HepG2 (cell line): ENCODE measurements around the gene UCK2. TPM values are rescaled to one million over a fixed set of nuclear protein-coding genes. Genes with fewer than 3 reads are reported as not detected.

Source experiments
- ARHGAP35 ChIP-seq: sonication (generic); formaldehyde crosslinking; IDR thresholded peaks from 2 replicates; pipeline ENCODE4 v1.9.0; 2022; ENCODE audit warnings: mild to moderate bottlenecking, inconsistent platforms, moderate library complexity, missing genetic modification reagents, borderline replicate concordance
- CREM ChIP-seq, 2 experiments: sonication (generic) in 1 of 2; formaldehyde crosslinking in 1 of 2; IDR thresholded peaks; 2 replicates each; pipeline versions ENCODE4 v1.4.0 to v1.6.1; 2016 to 2020; ENCODE audit warnings: antibody characterized with exemption in 1 of 2, mild to moderate bottlenecking in 1 of 2, missing genetic modification reagents in 1 of 2
- FIP1L1 ChIP-seq: fragments of 200-400 bp; formaldehyde crosslinking; IDR thresholded peaks from 2 replicates; pipeline ENCODE4 v1.6.1; 2018; ENCODE audit warnings: low read depth, mild to moderate bottlenecking, low read length, moderate library complexity, borderline replicate concordance; ENCODE audit not compliant: insufficient read depth
- HINFP ChIP-seq: sonication (generic); formaldehyde crosslinking; IDR thresholded peaks from 2 replicates; pipeline ENCODE4 v1.4.0; 2020; ENCODE audit warnings: low read depth, mild to moderate bottlenecking, missing genetic modification reagents
- HMGXB3 ChIP-seq: sonication (generic); formaldehyde crosslinking; IDR thresholded peaks from 2 replicates; pipeline ENCODE4 v1.4.0; 2020; ENCODE audit warnings: missing genetic modification reagents, borderline replicate concordance
- IRX3 ChIP-seq: sonication (generic); formaldehyde crosslinking; IDR thresholded peaks from 2 replicates; pipeline ENCODE4 v1.8.1; 2023; ENCODE audit warnings: mild to moderate bottlenecking, low read depth, missing genetic modification reagents, borderline replicate concordance
- KDM1A ChIP-seq: IDR thresholded peaks from 2 replicates; pipeline ENCODE4 v1.6.1; 2016; ENCODE audit warnings: missing compliant biosample characterization
- PHF20 ChIP-seq: sonication (generic); formaldehyde crosslinking; IDR thresholded peaks from 2 replicates; pipeline ENCODE4 v1.5.0; 2020; ENCODE audit warnings: mild to moderate bottlenecking, missing genetic modification reagents
- U2AF1 ChIP-seq: fragments of 200-400 bp; formaldehyde crosslinking; optimal IDR thresholded peaks from 2 replicates; pipeline ENCODE3; 2017; ENCODE audit warnings: mild to moderate bottlenecking, low read depth, low read length
- UBTF ChIP-seq: sonication (generic); formaldehyde crosslinking; IDR thresholded peaks from 2 replicates; pipeline ENCODE4 v1.4.0; 2020; ENCODE audit warnings: mild to moderate bottlenecking, missing genetic modification reagents
- ZNF12 ChIP-seq: sonication (generic); formaldehyde crosslinking; IDR thresholded peaks from 2 replicates; pipeline ENCODE4 v1.5.0; 2020; ENCODE audit warnings: missing genetic modification reagents
- ZNF142 ChIP-seq: sonication (generic); formaldehyde crosslinking; IDR thresholded peaks from 2 replicates; pipeline ENCODE4 v1.4.0; 2020; ENCODE audit warnings: missing genetic modification reagents
- ZNF703 ChIP-seq: sonication (generic); formaldehyde crosslinking; IDR thresholded peaks from 2 replicates; pipeline ENCODE4 v1.5.1; 2020; ENCODE audit warnings: missing genetic modification reagents, mild to moderate bottlenecking, moderate library complexity, borderline replicate concordance
- polyA plus RNA-seq, 8 experiments: library from polyadenylated mRNA; depleted of rRNA in 3 of 8; stranded (reverse) in 7 of 8; unstranded in 1 of 8; fragments of >200 nt; fragmentation: Illumina TruSeq in 4 of 8; extraction: Trizol in 4 of 8; gene quantifications; 2 replicates each; pipeline versions ENCODE4 v1.2.1 to v1.2.3, GENCODE V29; 2011 to 2016; ENCODE audit warnings: low read depth in 4 of 8, missing spikeins in 1 of 8, mixed read lengths in 1 of 8; ENCODE audit not compliant: insufficient read depth in 1 of 8
- total RNA-seq, 5 experiments: library from RNA; depleted of rRNA; stranded (reverse); fragments of >200 nt; fragmentation: Illumina TruSeq; extraction: Trizol; gene quantifications; 2 replicates each; pipeline ENCODE4 v1.2.3, GENCODE V29; 2016; ENCODE audit warnings: low read depth in 1 of 5

The UCK2 gene
- total and polyA plus RNA-seq, 2 of the 13 experiments (the other 11 are each of a cell fraction or from before 2014, with no cell fraction given): 64.3 to 78.0 TPM

- TF ChIP-seq U2AF1 (no peak), ZNF703 (CRISPR knock-in tag) (no peak), ARHGAP35 (CRISPR knock-in tag) (no peak), ZNF12 (no peak), KDM1A (CRISPR knock-in tag) (peak; percentile 54; the same call in 1 of the 2 replicates), ZNF142 (CRISPR knock-in tag) (no peak), CREM (IDR thresholded peaks at IDR 0.05) (peak; percentile 36; the same call in 1 of the 2 replicates), CREM (CRISPR knock-in tag; IDR thresholded peaks at IDR 0.05) (no peak), UBTF (no peak; the same call in 1 of the 2 replicates), FIP1L1 (no peak), PHF20 (no peak), HMGXB3 (CRISPR knock-in tag) (no peak), HINFP (CRISPR knock-in tag) (no peak), IRX3 (no peak)
Measured at GRCh38 chr1:165871311-165872067, 44.1 kb downstream of the UCK2 start (continued).
